Sigmoid colon (tissue), 7 donors: ENCODE results near the gene RBPJ. TPM values are rescaled to one million over a fixed set of nuclear protein-coding genes. Genes with fewer than 3 reads are reported as not detected.
"Not testable (repeated sequence)": the region's sequence is repeated elsewhere in the genome, so short reads cannot be mapped to it uniquely, and the experiment has no call there.

Source experiments
- DNase-seq: peaks from one replicate; pipeline ENCODE4 v3.0.0-alpha.2; 2019
- H3K27ac ChIP-seq, 4 donors: fragments of 200-600 bp; sonication (generic); one replicate each; pipeline ENCODE4 v1.5.1; 2016 to 2019; ENCODE audit warnings: mild to moderate bottlenecking in 1 of 4
- H3K27me3 ChIP-seq, 3 donors: fragments of 200-600 bp; sonication (generic); one replicate each; pipeline ENCODE4 v1.5.1; 2019; ENCODE audit warnings: mild to moderate bottlenecking in 1 of 3
- H3K36me3 ChIP-seq, 4 donors: fragments of 200-600 bp; sonication (generic); one replicate each; pipeline ENCODE4 v1.5.1; 2016 to 2019
- H3K4me1 ChIP-seq, 4 donors: fragments of 200-600 bp; sonication (generic); one replicate each; pipeline ENCODE4 v1.5.1; 2017 to 2019
- H3K4me3 ChIP-seq, 4 donors: fragments of 200-600 bp; sonication (generic); one replicate each; pipeline ENCODE4 v1.5.1; 2017 to 2019; ENCODE audit warnings: mild to moderate bottlenecking in 2 of 4, moderate library complexity in 1 of 4
- H3K9me3 ChIP-seq, 4 donors: fragments of 200-600 bp in 3 of 4; sonication (generic) in 3 of 4; one replicate each; pipeline versions ENCODE4 v1.5.1 to v1.6.1; 2013 to 2019
- EP300 ChIP-seq, 4 donors: sonication (generic); formaldehyde crosslinking; IDR thresholded peaks; one replicate each; pipeline ENCODE4 v1.6.1; 2017; ENCODE audit warnings: antibody characterized with exemption in 4 of 4
- POLR2A ChIP-seq, 2 donors: fragments of 450-650 bp; IDR thresholded peaks; one replicate each; pipeline ENCODE4 v1.6.1; 2016; ENCODE audit warnings: antibody characterized with exemption in 2 of 2, mild to moderate bottlenecking in 2 of 2, moderate library complexity in 2 of 2
- POLR2AphosphoS5 ChIP-seq, 4 donors: sonication (generic); formaldehyde crosslinking; IDR thresholded peaks; one replicate each; pipeline ENCODE4 v1.6.1; 2017; ENCODE audit warnings: antibody characterized with exemption in 4 of 4
- WGBS, 2 donors: extraction: QIAGEN DNeasy Blood & Tissue Kit; methylation state at CpG; one replicate each; pipeline ENCODE4 v1.1.7; 2013; 5-methylcytosine and 5-hydroxymethylcytosine counted together
- intact Hi-C: fragments of 100-400 bp; cut with DNase I; formaldehyde crosslinking; loops from one replicate; pipeline ENCODE4 v1.15.1; 2023
- polyA plus RNA-seq, 3 donors: library from polyadenylated mRNA; stranded (reverse); fragments of 200-250 nt; gene quantifications; one replicate each; pipeline ENCODE4 v1.2.3, GENCODE V29; 2013
- total RNA-seq, 4 donors: library from RNA; depleted of rRNA; stranded (reverse); fragments of >200 nt; gene quantifications; one replicate each; pipeline ENCODE4 v1.1.0, GENCODE V29; 2016
- TF ChIP-seq, protein P1 (sequence below), 4 experiments: fragments of 450-650 bp in 3 of 4; fragments of 200-600 bp in 1 of 4; IDR thresholded peaks; one replicate each; pipeline ENCODE4 v1.5.1; 2016 to 2019; ENCODE audit warnings: antibody characterized with exemption in 4 of 4, mild to moderate bottlenecking in 3 of 4, moderate library complexity in 2 of 4
- donor health status: healthy with polysubstance abuse.
- donor health status: Bipolar disorder and iron deficiency.
- donor health status: healthy.

Gene RBPJ
- total and polyA plus RNA-seq, 7 donors: 15.0 to 114 (median 78.4) TPM

DNA sequence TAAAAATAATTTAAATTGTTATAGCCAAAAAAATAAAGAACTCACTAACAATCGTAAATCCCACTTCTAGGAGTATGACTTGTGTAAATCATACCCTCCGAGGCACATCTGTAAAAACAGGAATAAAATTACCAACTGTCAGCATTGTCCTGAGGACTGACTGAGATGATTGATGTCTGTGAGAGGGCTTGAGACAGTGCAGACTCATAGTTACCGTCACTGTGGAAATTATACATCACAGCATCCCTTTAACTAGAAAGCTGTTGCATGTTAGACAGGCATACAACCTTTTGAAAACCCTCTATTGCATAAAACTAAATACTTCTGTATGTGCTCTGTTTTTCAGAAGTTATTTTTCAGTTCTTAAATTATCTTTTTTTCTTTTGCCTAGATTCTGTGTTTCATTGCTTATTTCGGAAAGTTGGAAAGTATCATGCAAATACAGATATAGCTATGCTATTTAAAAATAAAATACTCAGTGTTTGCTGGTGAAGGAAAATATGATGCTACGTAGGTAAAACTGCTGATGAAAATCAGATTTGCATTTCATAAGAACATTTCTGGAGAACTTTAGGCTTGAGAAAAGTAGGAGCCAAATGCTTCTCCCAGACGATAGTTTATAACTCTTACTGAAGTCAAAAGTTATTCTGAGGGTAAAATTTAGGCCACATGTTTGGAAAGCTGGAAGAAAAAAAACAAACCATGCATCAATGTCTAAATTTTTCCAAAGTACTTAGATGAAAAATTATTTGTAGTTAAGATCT lies 13.6 kb upstream of the RBPJ start:
- peak overlapping the region in 3 of 4 donors; percentile 43 to 58 (median 46) for H3K27ac ChIP-seq
- H3K4me1 ChIP-seq: no peaks in the 10 kb centered on the region
- H3K27me3 ChIP-seq: no peaks in the 10 kb centered on the region
- 72 to 86% methylated on average over 6 of the region's 6 CpGs for WGBS, 2 donors
- intact Hi-C loops: no loop called here
- TF ChIP-seq POLR2AphosphoS5 (IDR thresholded peaks at IDR 0.05) (peak in 3 of 4 donors; percentile 57 to 81 (median 74)), EP300 (IDR thresholded peaks at IDR 0.05) (no peak)
- no peak overlapping the region for H3K4me3 ChIP-seq
- DNase-seq: no peak
- no peaks in the 10 kb centered on the region for H3K36me3 ChIP-seq
- H3K9me3 ChIP-seq: no peaks in the 10 kb centered on the region

DNA sequence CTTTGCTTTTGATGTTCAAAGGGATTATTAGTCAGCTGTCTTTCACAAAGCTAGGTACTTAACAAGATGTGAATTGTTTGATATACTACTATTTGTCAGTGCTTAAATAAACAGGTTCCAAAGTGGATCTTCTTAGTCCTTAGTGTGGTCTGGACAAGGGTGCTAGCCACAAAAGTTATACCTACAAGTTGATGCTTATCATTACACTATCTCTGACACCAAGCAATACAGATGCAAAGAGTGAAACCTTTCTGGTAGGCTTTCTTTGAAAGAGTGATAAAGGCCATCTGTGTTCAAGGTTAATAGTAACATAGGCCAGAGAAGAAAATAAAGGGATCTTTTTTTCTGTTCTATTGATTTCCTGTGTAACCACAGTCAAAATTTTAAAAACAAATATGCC lies 12.2 kb upstream of the RBPJ start:
- no peaks in the 10 kb centered on the region for H3K9me3 ChIP-seq
- TF ChIP-seq POLR2AphosphoS5 (IDR thresholded peaks at IDR 0.05): no peak
- TF ChIP-seq, protein P1, sequence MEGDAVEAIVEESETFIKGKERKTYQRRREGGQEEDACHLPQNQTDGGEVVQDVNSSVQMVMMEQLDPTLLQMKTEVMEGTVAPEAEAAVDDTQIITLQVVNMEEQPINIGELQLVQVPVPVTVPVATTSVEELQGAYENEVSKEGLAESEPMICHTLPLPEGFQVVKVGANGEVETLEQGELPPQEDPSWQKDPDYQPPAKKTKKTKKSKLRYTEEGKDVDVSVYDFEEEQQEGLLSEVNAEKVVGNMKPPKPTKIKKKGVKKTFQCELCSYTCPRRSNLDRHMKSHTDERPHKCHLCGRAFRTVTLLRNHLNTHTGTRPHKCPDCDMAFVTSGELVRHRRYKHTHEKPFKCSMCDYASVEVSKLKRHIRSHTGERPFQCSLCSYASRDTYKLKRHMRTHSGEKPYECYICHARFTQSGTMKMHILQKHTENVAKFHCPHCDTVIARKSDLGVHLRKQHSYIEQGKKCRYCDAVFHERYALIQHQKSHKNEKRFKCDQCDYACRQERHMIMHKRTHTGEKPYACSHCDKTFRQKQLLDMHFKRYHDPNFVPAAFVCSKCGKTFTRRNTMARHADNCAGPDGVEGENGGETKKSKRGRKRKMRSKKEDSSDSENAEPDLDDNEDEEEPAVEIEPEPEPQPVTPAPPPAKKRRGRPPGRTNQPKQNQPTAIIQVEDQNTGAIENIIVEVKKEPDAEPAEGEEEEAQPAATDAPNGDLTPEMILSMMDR (IDR thresholded peaks at IDR 0.05): no peak
- no peak for TF ChIP-seq EP300 (IDR thresholded peaks at IDR 0.05)
- TF ChIP-seq POLR2A (IDR thresholded peaks at IDR 0.05): no peak
- H3K27me3 ChIP-seq: no peaks in the 10 kb centered on the region
- H3K4me3 ChIP-seq: no peak overlapping the region
- H3K4me1 ChIP-seq: no peaks in the 10 kb centered on the region
- intact Hi-C loops: no loop called here
- peak overlapping the region in 1 of 4 donors; percentile 58 for H3K27ac ChIP-seq
- H3K36me3 ChIP-seq: no peaks in the 10 kb centered on the region
- DNase-seq: no peak

DNA sequence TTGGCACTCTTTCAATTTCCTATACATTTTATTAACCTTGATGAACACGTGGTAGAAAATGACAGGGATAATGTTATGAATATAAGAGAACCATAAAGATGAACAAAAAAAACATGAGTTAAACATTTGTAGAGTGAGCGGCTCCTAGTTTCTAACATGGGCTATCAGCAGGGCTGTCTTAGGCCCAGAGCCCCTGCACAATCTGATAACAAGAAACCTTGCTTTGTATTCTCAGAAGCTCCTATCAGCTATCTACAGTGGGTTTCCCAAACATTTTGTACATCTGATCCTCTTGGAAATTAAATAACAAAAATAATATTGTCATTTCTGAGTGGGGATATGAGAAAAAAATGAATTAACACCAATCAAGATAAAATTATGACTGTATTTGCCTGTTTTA lies 10.6 kb upstream of the RBPJ start:
- peaks cover 0 to 4% (median under 1%) of the 10 kb centered on the region in 4 donors for H3K9me3 ChIP-seq

DNA sequence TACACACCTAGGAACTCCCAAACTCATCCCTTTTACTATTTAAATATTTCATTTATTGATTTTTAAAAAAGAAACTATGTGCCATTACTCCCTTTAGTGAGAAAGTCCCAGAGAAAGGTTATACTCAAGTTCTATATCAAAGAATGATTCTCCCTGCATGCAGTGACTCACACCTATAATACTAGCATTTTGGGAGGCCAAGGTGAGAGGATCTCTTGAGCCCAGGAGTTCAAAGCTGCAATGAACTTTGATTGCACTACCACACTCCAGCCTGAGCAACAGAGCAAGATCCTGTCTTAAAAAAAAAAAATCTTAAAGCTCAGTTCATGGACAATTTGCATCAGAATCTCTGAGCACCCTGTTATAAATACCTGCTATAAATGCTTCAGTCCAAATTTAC lies 9.2 kb upstream of the RBPJ start:
- Histone ChIP-seq H3K4me3 (no peak overlapping the region), H3K27ac (no peak overlapping the region), H3K9me3 (peaks cover 0 to 5% (median 2%) of the 10 kb centered on the region in 4 donors), H3K36me3 (no peaks in the 10 kb centered on the region), H3K4me1 (no peaks in the 10 kb centered on the region), H3K27me3 (no peaks in the 10 kb centered on the region)
- intact Hi-C loops: no loop called here
- TF ChIP-seq, protein P1 (IDR thresholded peaks at IDR 0.05): no peak
- no peak for TF ChIP-seq POLR2AphosphoS5 (IDR thresholded peaks at IDR 0.05)
- no peak for TF ChIP-seq EP300 (IDR thresholded peaks at IDR 0.05)
- no peak for TF ChIP-seq POLR2A (IDR thresholded peaks at IDR 0.05)
- no peak for DNase-seq

More for the DNA sequence above, 10.6 kb upstream of the RBPJ start:
- no peaks in the 10 kb centered on the region for H3K4me1 ChIP-seq
- intact Hi-C loops: no loop called here
- DNase-seq: no peak
- no peak overlapping the region for H3K4me3 ChIP-seq
- H3K27me3 ChIP-seq: no peaks in the 10 kb centered on the region
- H3K27ac ChIP-seq: no peak overlapping the region
- TF ChIP-seq POLR2AphosphoS5 (IDR thresholded peaks at IDR 0.05) (no peak), POLR2A (IDR thresholded peaks at IDR 0.05) (no peak), EP300 (IDR thresholded peaks at IDR 0.05) (no peak)
- TF ChIP-seq, protein P1 (IDR thresholded peaks at IDR 0.05): no peak
- 41 to 66% methylated on average over 2 of the region's 2 CpGs for WGBS, 2 donors
- H3K36me3 ChIP-seq: no peaks in the 10 kb centered on the region

DNA sequence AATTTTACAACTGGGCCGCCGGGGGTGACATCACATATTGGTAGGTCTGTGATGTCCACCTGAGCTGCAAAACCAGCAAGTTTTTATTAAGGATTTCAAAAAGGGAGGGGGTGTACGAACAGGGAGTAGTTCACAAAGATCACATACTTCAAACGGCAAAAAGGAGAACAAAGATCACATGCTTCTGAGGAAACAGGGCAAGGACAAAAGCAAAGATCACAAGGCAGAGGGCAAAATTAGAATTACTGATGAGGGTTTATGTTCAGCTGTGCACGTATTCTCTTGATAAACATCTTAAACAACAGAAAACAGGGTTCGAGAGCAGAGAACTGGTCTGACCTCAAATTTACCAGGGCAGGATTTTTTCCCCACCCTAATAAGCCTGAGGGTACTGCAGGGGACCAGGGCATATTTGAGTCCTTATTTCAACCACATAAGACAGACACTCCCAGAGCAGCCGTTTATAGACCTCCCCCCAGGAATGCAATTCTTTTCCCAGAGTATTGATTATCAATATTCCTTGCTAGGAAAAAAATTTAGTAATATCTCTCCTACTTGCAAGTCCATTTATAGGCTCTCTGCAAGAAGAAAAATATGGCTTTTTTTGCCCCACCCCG lies 5.4 kb upstream of the RBPJ start:
- H3K4me3 ChIP-seq, H3K27me3 ChIP-seq, H3K36me3 ChIP-seq, H3K27ac ChIP-seq, H3K9me3 ChIP-seq, DNase-seq: not testable (repeated sequence)
- intact Hi-C loops: loop anchor here (5.0 kb wide), 1 partner anchor 48 kb away; no protein-coding TSS in a partner anchor
- peaks cover 0 to 17% (median under 1%) of the 10 kb centered on the region in 4 donors for H3K4me1 ChIP-seq
- 87 to 92% methylated on average over 8 of the region's 8 CpGs for WGBS, 2 donors
